SK-N-SH treated with all-trans-retinoic acid at 6 μM for 48 hours (cell line): ENCODE measurements around the gene PSD2.

Experiments used
- ATAC-seq: fragments of 200-7000 bp; cut with Tn5 transposase; 3 replicates; pipeline ENCODE4 v1.9.1; 2020; ENCODE audit warnings: mild to moderate bottlenecking, moderate library complexity
- ARNTL ChIP-seq: fragments of 450-650 bp; formaldehyde crosslinking; IDR thresholded peaks from 2 replicates; pipeline ENCODE4 v1.5.0; 2020; ENCODE audit warnings: low read depth, mild to moderate bottlenecking, moderate library complexity, borderline replicate concordance
- BACH2 ChIP-seq: fragments of 250-450 bp; sonication (Bioruptor Pico); IDR thresholded peaks from 2 replicates; pipeline ENCODE4 v1.9.0; 2021; ENCODE audit warnings: mild to moderate bottlenecking, borderline replicate concordance
- CREB5 ChIP-seq: fragments of 250-450 bp; sonication (Bioruptor Pico); IDR thresholded peaks from 2 replicates; pipeline ENCODE4 v1.5.1; 2020; ENCODE audit warnings: low read depth, mild to moderate bottlenecking, moderate library complexity
- CSDC2 ChIP-seq: fragments of 250-450 bp; sonication (Bioruptor Pico); IDR thresholded peaks from 2 replicates; pipeline ENCODE4 v1.5.0; 2020; ENCODE audit warnings: mild to moderate bottlenecking, moderate library complexity
- CSRNP3 ChIP-seq: fragments of 250-450 bp; sonication (Bioruptor Pico); IDR thresholded peaks from 2 replicates; pipeline ENCODE4 v1.5.1; 2021; ENCODE audit warnings: mild to moderate bottlenecking, moderate library complexity
- ESRRG ChIP-seq: fragments of 250-450 bp; sonication (Bioruptor Pico); IDR thresholded peaks from 2 replicates; pipeline ENCODE4 v1.6.1; 2021; ENCODE audit warnings: mild to moderate bottlenecking
- GLIS3 ChIP-seq: fragments of 250-450 bp; sonication (Bioruptor Pico); IDR thresholded peaks from 2 replicates; pipeline ENCODE4 v1.5.0; 2020; ENCODE audit warnings: mild to moderate bottlenecking, moderate library complexity
- ISL1 ChIP-seq: fragments of 250-450 bp; sonication (Bioruptor Pico); IDR thresholded peaks from 2 replicates; pipeline ENCODE4 v2.1.2; 2022; ENCODE audit warnings: mild to moderate bottlenecking, moderate library complexity
- OSR1 ChIP-seq: fragments of 250-450 bp; sonication (Bioruptor Pico); IDR thresholded peaks from 2 replicates; pipeline ENCODE4 v1.8.0; 2022; ENCODE audit warnings: moderate library complexity, mild to moderate bottlenecking, inconsistent platforms
- PATZ1 ChIP-seq: fragments of 250-450 bp; sonication (Bioruptor Pico); IDR thresholded peaks from 2 replicates; pipeline ENCODE4 v1.8.0; 2020; ENCODE audit warnings: mild to moderate bottlenecking, moderate library complexity, borderline replicate concordance
- POU6F1 ChIP-seq: fragments of 250-450 bp; sonication (Bioruptor Pico); IDR thresholded peaks from 2 replicates; pipeline ENCODE4 v1.8.0; 2021; ENCODE audit warnings: low read depth, mild to moderate bottlenecking, moderate library complexity, borderline replicate concordance
- PPARA ChIP-seq: fragments of 250-450 bp; sonication (Bioruptor Pico); IDR thresholded peaks from 2 replicates; pipeline ENCODE4 v1.5.0; 2020; ENCODE audit warnings: mild to moderate bottlenecking, borderline replicate concordance
- RARB ChIP-seq: fragments of 250-450 bp; sonication (Bioruptor Pico); IDR thresholded peaks from 2 replicates; pipeline ENCODE4 v1.8.0; 2021; ENCODE audit warnings: mild to moderate bottlenecking, moderate library complexity
- SNAI2 ChIP-seq: fragments of 250-450 bp; sonication (Bioruptor Pico); IDR thresholded peaks from 2 replicates; pipeline ENCODE4 v1.5.0; 2020; ENCODE audit warnings: mild to moderate bottlenecking, moderate library complexity
- TCF4 ChIP-seq: fragments of 250-450 bp; sonication (Bioruptor Pico); IDR thresholded peaks from 2 replicates; pipeline ENCODE4 v1.8.0; 2021; ENCODE audit warnings: mild to moderate bottlenecking, moderate library complexity, borderline replicate concordance
- ZC3H10 ChIP-seq: fragments of 250-450 bp; sonication (Bioruptor Pico); IDR thresholded peaks from 2 replicates; pipeline ENCODE4 v1.5.1; 2021; ENCODE audit warnings: mild to moderate bottlenecking, moderate library complexity
- ZFP30 ChIP-seq: fragments of 450-650 bp; formaldehyde crosslinking; IDR thresholded peaks from 2 replicates; pipeline ENCODE4 v1.5.0; 2022; ENCODE audit warnings: mild to moderate bottlenecking, moderate library complexity
- ZNF565 ChIP-seq: fragments of 450-650 bp; formaldehyde crosslinking; conservative IDR thresholded peaks from 2 replicates; pipeline ENCODE4 v1.5.0; 2020; ENCODE audit warnings: low read depth, mild to moderate bottlenecking, moderate library complexity
- ZNF70 ChIP-seq: fragments of 450-650 bp; formaldehyde crosslinking; IDR thresholded peaks from 2 replicates; pipeline ENCODE4 v1.5.0; 2020; ENCODE audit warnings: mild to moderate bottlenecking, moderate library complexity
- ZNF8 ChIP-seq: fragments of 450-650 bp; formaldehyde crosslinking; IDR thresholded peaks from 2 replicates; pipeline ENCODE4 v1.5.0; 2020; ENCODE audit warnings: mild to moderate bottlenecking, moderate library complexity
- TF ChIP-seq, protein P1 (sequence below): fragments of 250-450 bp; sonication (Bioruptor Pico); IDR thresholded peaks from 2 replicates; pipeline ENCODE4 v1.5.0; 2020; ENCODE audit warnings: mild to moderate bottlenecking, moderate library complexity

Gene PSD2

DNA sequence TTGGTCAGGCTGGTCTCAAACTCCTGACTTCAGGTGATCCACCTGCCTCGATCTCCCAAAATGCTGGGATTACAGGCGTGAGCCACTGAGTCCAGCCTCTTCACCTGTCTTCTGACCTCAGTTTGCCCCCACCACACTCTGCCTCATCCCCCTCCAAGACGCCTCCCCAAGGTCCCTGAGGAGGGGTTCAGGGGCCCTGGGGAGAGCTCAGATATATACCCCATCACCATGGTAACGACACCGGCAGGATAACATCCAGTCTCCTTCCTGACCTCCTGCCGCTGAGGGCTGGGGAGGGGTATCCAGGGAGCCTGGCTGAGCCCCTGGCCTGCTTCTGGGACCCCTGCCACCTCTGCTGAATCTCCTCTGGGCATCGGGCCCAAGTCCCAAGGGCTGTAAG is 19.7 kb upstream of the PSD2 start:
- no peak for ATAC-seq

GRCh38 chr5:139776861-139777260 is 18.7 kb upstream of the PSD2 start:
- TF ChIP-seq CSDC2 (CRISPR knock-in tag): no peak
- TF ChIP-seq TCF4: no peak
- no peak for TF ChIP-seq ZNF565 (CRISPR knock-in tag)
- no peak for TF ChIP-seq SNAI2
- no peak for TF ChIP-seq OSR1
- no peak for ATAC-seq

More for the DNA sequence above, 19.7 kb upstream of the PSD2 start:
- TF ChIP-seq PPARA (CRISPR knock-in tag) (no peak), ARNTL (CRISPR knock-in tag) (no peak), GLIS3 (CRISPR knock-in tag) (no peak), CSDC2 (CRISPR knock-in tag) (no peak), ISL1 (CRISPR knock-in tag) (no peak), OSR1 (no peak), POU6F1 (CRISPR knock-in tag) (no peak), ZFP30 (CRISPR knock-in tag) (no peak), ZNF8 (CRISPR knock-in tag) (no peak), ZC3H10 (CRISPR knock-in tag) (no peak), RARB (CRISPR knock-in tag) (no peak), CSRNP3 (CRISPR knock-in tag) (no peak), ESRRG (no peak), SNAI2 (no peak)
- TF ChIP-seq, protein P1, sequence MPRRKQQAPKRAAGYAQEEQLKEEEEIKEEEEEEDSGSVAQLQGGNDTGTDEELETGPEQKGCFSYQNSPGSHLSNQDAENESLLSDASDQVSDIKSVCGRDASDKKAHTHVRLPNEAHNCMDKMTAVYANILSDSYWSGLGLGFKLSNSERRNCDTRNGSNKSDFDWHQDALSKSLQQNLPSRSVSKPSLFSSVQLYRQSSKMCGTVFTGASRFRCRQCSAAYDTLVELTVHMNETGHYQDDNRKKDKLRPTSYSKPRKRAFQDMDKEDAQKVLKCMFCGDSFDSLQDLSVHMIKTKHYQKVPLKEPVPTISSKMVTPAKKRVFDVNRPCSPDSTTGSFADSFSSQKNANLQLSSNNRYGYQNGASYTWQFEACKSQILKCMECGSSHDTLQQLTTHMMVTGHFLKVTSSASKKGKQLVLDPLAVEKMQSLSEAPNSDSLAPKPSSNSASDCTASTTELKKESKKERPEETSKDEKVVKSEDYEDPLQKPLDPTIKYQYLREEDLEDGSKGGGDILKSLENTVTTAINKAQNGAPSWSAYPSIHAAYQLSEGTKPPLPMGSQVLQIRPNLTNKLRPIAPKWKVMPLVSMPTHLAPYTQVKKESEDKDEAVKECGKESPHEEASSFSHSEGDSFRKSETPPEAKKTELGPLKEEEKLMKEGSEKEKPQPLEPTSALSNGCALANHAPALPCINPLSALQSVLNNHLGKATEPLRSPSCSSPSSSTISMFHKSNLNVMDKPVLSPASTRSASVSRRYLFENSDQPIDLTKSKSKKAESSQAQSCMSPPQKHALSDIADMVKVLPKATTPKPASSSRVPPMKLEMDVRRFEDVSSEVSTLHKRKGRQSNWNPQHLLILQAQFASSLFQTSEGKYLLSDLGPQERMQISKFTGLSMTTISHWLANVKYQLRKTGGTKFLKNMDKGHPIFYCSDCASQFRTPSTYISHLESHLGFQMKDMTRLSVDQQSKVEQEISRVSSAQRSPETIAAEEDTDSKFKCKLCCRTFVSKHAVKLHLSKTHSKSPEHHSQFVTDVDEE (CRISPR knock-in tag): no peak
- TF ChIP-seq, all 23 proteins: peak for 0

- ATAC-seq: no peak
These were observed 12.1 kb upstream of the PSD2 start for GRCh38 chr5:139783436-139783965.

DNA sequence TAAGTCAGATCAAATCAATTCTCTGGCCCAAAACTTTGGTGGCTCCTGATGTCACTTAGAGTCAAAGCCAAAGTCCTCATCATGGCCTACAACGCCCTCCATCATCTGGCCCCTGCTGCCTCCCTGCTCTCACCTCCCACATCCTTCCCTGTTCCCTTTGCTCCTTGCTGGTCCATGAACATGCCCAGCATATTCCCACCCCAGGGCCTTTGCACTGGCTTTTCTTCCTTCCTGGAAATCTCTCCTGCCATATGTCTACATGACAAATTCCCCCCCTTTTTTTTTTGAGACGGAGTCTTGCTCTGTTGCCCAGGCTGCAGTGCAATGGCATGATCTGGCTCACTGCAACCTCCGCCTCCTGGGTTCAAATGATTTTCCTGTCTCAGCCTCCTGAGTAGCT is 11.1 kb upstream of the PSD2 start:
- no peak for ATAC-seq
- TF ChIP-seq PPARA (CRISPR knock-in tag) (no peak), RARB (CRISPR knock-in tag) (no peak), OSR1 (no peak), ZC3H10 (CRISPR knock-in tag) (no peak), ARNTL (CRISPR knock-in tag) (no peak), ZNF8 (CRISPR knock-in tag) (no peak), PATZ1 (CRISPR knock-in tag) (no peak), TCF4 (no peak), GLIS3 (CRISPR knock-in tag) (no peak)
- TF ChIP-seq, protein P1 (CRISPR knock-in tag): no peak

More at GRCh38 chr5:139783436-139783965, 12.1 kb upstream of the PSD2 start:
- TF ChIP-seq ARNTL (CRISPR knock-in tag): no peak
- TF ChIP-seq BACH2: no peak
- TF ChIP-seq CSDC2 (CRISPR knock-in tag): no peak
- no peak for TF ChIP-seq ISL1 (CRISPR knock-in tag)
- TF ChIP-seq PPARA (CRISPR knock-in tag): no peak
- TF ChIP-seq GLIS3 (CRISPR knock-in tag): no peak
- no peak for TF ChIP-seq ZNF565 (CRISPR knock-in tag)
- no peak for TF ChIP-seq ZNF8 (CRISPR knock-in tag)
- no peak for TF ChIP-seq ZNF70 (CRISPR knock-in tag)
- no peak for TF ChIP-seq TCF4
- TF ChIP-seq OSR1: no peak
- no peak for TF ChIP-seq ZFP30 (CRISPR knock-in tag)
- no peak for TF ChIP-seq CREB5
- TF ChIP-seq, all 23 proteins: peak for 0
